ENCODE results near the gene PLA2R1.

PLA2R1 gene

GRCh38 chr2:160077912-160078810 lies 15.7 kb upstream of the PLA2R1 start:
- TF ChIP-seq CTCF (IDR thresholded peaks at IDR 0.05; ENCODE audit: poor library complexity, severe bottlenecking) = no peak
- DNase-seq (ENCODE audit: low spot score) = no peak
- H3K4me3 ChIP-seq (ENCODE audit: severe bottlenecking) = no peak overlapping the region
- H3K27me3 ChIP-seq (ENCODE audit: insufficient read depth, poor library complexity, severe bottlenecking) = no peaks in the 10 kb centered on the region
- peaks cover 10% of the 10 kb centered on the region for H3K4me1 ChIP-seq (ENCODE audit: insufficient read depth, poor library complexity, severe bottlenecking)
- H3K9me3 ChIP-seq (ENCODE audit: severe bottlenecking) = no peaks in the 10 kb centered on the region
- H3K27ac ChIP-seq (ENCODE audit: poor library complexity, severe bottlenecking) = no peak overlapping the region
- no peak for ATAC-seq (ENCODE audit: low read depth)
- H3K36me3 ChIP-seq (ENCODE audit: low read depth) = no peaks in the 10 kb centered on the region

DNA sequence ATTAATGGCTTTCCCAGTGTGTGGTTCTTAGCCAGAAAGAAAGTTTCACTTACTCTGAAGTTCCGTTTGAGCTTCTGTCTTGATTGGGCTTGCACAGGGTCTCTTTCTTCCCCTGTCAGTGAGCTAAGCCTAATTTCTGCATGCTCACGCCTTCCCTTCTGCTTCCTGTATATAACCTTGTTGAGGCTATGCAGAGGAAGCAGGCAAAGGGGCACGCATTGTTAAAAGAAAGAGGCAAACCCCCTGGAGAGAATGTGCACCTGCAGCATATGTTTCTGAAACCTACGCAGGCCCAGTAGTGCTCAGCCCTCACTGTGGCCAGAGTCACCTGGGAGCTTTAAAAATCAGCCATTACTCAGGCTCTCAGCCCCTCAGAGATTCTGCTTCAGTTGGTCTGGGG lies 14.5 kb upstream of the PLA2R1 start:
- no peaks in the 10 kb centered on the region for H3K27me3 ChIP-seq (ENCODE audit: insufficient read depth, poor library complexity, severe bottlenecking)
- no peak overlapping the region for H3K27ac ChIP-seq (ENCODE audit: poor library complexity, severe bottlenecking)
- H3K9me3 ChIP-seq (ENCODE audit: severe bottlenecking) = no peaks in the 10 kb centered on the region
- ATAC-seq (ENCODE audit: low read depth) (no peak), DNase-seq (ENCODE audit: low spot score) (no peak)
- peaks cover 10% of the 10 kb centered on the region for H3K4me1 ChIP-seq (ENCODE audit: insufficient read depth, poor library complexity, severe bottlenecking)
- no peak for TF ChIP-seq CTCF (IDR thresholded peaks at IDR 0.05; ENCODE audit: poor library complexity, severe bottlenecking)
- H3K36me3 ChIP-seq (ENCODE audit: low read depth) = no peaks in the 10 kb centered on the region
- H3K4me3 ChIP-seq (ENCODE audit: severe bottlenecking) = no peak overlapping the region

- DNase-seq (ENCODE audit: low spot score) = no peak
- Histone ChIP-seq H3K4me1 (ENCODE audit: insufficient read depth, poor library complexity, severe bottlenecking) (peaks cover 10% of the 10 kb centered on the region), H3K36me3 (ENCODE audit: low read depth) (no peaks in the 10 kb centered on the region), H3K9me3 (ENCODE audit: severe bottlenecking) (no peaks in the 10 kb centered on the region), H3K27ac (ENCODE audit: poor library complexity, severe bottlenecking) (no peak overlapping the region), H3K27me3 (ENCODE audit: insufficient read depth, poor library complexity, severe bottlenecking) (no peaks in the 10 kb centered on the region), H3K4me3 (ENCODE audit: severe bottlenecking) (no peak overlapping the region)
- TF ChIP-seq CTCF (IDR thresholded peaks at IDR 0.05; ENCODE audit: poor library complexity, severe bottlenecking) = no peak
- ATAC-seq (ENCODE audit: low read depth) = no peak
These were observed 13.8 kb upstream of the PLA2R1 start for GRCh38 chr2:160076241-160076640.

GRCh38 chr2:160075171-160075570 lies 12.8 kb upstream of the PLA2R1 start:
- no peak for TF ChIP-seq CTCF (IDR thresholded peaks at IDR 0.05; ENCODE audit: poor library complexity, severe bottlenecking)
- ATAC-seq (ENCODE audit: low read depth) = peak; percentile 88
- no peaks in the 10 kb centered on the region for H3K9me3 ChIP-seq (ENCODE audit: severe bottlenecking)
- no peaks in the 10 kb centered on the region for H3K27me3 ChIP-seq (ENCODE audit: insufficient read depth, poor library complexity, severe bottlenecking)
- H3K36me3 ChIP-seq (ENCODE audit: low read depth) = no peaks in the 10 kb centered on the region
- DNase-seq (ENCODE audit: low spot score) = peak; percentile 63
- H3K4me3 ChIP-seq (ENCODE audit: severe bottlenecking) = no peak overlapping the region
- peaks cover 10% of the 10 kb centered on the region for H3K4me1 ChIP-seq (ENCODE audit: insufficient read depth, poor library complexity, severe bottlenecking)
- H3K27ac ChIP-seq (ENCODE audit: poor library complexity, severe bottlenecking) = peak overlapping the region; percentile 15

DNA sequence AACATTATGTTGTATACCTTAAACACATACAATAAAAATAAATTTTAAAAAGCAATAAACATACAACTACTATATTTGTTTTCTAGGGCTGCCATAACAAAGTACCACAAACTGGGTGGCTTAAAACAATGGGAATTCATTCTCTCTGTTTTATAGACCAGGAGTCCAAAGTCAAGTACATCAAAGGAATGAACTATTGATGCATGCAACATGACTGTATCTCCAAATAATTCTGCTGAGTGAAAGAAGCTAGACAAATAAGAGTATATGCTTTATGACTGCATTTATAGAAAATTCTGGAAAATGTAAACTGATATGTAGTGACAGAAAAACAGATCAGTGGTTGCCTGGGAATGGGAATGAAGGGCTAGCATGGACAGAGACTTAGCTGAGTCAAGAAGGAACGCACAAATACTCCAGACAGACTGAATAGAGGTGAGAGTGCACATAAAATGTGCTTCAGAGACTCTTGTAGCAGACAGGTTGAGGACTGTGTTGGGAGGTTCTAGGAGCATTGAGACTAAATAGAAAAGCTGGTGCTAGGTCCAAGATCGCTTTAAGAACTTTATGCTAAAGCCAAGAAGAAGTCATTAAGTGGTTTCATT lies 11.0 kb upstream of the PLA2R1 start:
- Histone ChIP-seq H3K27me3 (ENCODE audit: insufficient read depth, poor library complexity, severe bottlenecking) (no peaks in the 10 kb centered on the region), H3K27ac (ENCODE audit: poor library complexity, severe bottlenecking) (no peak overlapping the region), H3K4me1 (ENCODE audit: insufficient read depth, poor library complexity, severe bottlenecking) (peaks cover 10% of the 10 kb centered on the region), H3K36me3 (ENCODE audit: low read depth) (no peaks in the 10 kb centered on the region), H3K9me3 (ENCODE audit: severe bottlenecking) (peaks cover 13% of the 10 kb centered on the region), H3K4me3 (ENCODE audit: severe bottlenecking) (no peak overlapping the region)
- ATAC-seq (ENCODE audit: low read depth) (no peak), DNase-seq (ENCODE audit: low spot score) (no peak)
- no peak for TF ChIP-seq CTCF (IDR thresholded peaks at IDR 0.05; ENCODE audit: poor library complexity, severe bottlenecking)
